MM.1S (cell line): Measurements from ENCODE around the gene PTPRK.

Experiments
- EZH2 ChIP-seq: fragments of 300-600 bp; sonication (generic); optimal IDR thresholded peaks from 2 replicates; pipeline ENCODE3; 2017; ENCODE audit warnings: low read depth, mild to moderate bottlenecking, antibody characterized with exemption, low read length, mixed read lengths
- EZH2phosphoT487 ChIP-seq: fragments of 300-600 bp; sonication (generic); IDR thresholded peaks from 2 replicates; pipeline ENCODE4 v1.6.1; 2018; ENCODE audit warnings: antibody characterized with exemption, low read length
- TF ChIP-seq, protein P1 (sequence below): fragments of 300-600 bp; sonication (generic); IDR thresholded peaks from 2 replicates; pipeline ENCODE4 v1.5.1; 2016; ENCODE audit warnings: antibody characterized with exemption, low read length, mixed read lengths

DNA sequence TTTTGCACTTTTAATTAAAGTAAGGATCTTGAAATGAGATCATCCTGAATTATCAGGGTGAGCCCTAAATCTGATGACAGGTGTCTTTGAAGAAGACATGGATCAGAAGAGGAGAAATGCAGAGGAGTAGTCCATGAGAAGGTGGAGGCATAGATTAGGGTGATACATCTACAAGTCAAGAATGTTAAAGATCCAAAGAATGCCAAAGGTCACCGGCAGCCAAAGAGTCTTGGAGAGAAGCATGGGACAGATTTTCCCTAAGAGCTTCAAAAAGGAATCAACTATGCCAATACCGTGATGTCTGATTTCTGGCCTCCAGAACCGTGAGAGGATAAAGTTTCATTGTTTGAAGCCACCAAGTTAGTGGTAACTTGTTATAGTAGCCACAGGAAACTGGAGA lies 560.5 kb downstream of the PTPRK start:
- TF ChIP-seq, protein P1, sequence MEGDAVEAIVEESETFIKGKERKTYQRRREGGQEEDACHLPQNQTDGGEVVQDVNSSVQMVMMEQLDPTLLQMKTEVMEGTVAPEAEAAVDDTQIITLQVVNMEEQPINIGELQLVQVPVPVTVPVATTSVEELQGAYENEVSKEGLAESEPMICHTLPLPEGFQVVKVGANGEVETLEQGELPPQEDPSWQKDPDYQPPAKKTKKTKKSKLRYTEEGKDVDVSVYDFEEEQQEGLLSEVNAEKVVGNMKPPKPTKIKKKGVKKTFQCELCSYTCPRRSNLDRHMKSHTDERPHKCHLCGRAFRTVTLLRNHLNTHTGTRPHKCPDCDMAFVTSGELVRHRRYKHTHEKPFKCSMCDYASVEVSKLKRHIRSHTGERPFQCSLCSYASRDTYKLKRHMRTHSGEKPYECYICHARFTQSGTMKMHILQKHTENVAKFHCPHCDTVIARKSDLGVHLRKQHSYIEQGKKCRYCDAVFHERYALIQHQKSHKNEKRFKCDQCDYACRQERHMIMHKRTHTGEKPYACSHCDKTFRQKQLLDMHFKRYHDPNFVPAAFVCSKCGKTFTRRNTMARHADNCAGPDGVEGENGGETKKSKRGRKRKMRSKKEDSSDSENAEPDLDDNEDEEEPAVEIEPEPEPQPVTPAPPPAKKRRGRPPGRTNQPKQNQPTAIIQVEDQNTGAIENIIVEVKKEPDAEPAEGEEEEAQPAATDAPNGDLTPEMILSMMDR = no peak
- no peak for TF ChIP-seq EZH2
- no peak for TF ChIP-seq EZH2phosphoT487
